Heart right ventricle (tissue), 16 donors: ENCODE data around the gene REPS1. TPM values are rescaled to one million over a fixed set of nuclear protein-coding genes. Genes with fewer than 3 reads are reported as not detected.
A peak's percentile ranks its signal among the peaks of the same experiment; 100 is the strongest.

Experiments
- ATAC-seq, 8 donors: fragments of 200-7000 bp; cut with Tn5 transposase; one replicate each; pipeline ENCODE4 v1.9.1; 2020; ENCODE audit warnings: mild to moderate bottlenecking in 8 of 8, moderate library complexity in 8 of 8, moderate number of reproducible peaks in 1 of 8
- DNase-seq, 2 donors: peaks; one replicate each; pipeline ENCODE4 v3.0.0-alpha.2; 2020
- H3K27ac ChIP-seq, 10 donors: fragments of 200-600 bp; sonication (generic) in 2 of 10; one replicate each; pipeline versions ENCODE4 v1.5.0 to v1.8.0; 2020 to 2022; ENCODE audit warnings: mild to moderate bottlenecking in 3 of 10
- H3K27me3 ChIP-seq, 7 donors: fragments of 200-600 bp; one replicate each; pipeline ENCODE4 v1.8.0; 2021 to 2022; ENCODE audit warnings: mild to moderate bottlenecking in 2 of 7
- H3K36me3 ChIP-seq, 9 donors: fragments of 200-600 bp; sonication (generic) in 1 of 9; one replicate each; pipeline versions ENCODE4 v1.5.0 to v1.8.0; 2020 to 2022; ENCODE audit warnings: mild to moderate bottlenecking in 2 of 9
- H3K4me1 ChIP-seq, 9 donors: fragments of 200-600 bp; sonication (generic) in 1 of 9; one replicate each; pipeline versions ENCODE4 v1.5.0 to v1.8.0; 2020 to 2022; ENCODE audit warnings: mild to moderate bottlenecking in 4 of 9
- H3K4me3 ChIP-seq, 10 donors: fragments of 200-600 bp; sonication (generic) in 2 of 10; one replicate each; pipeline versions ENCODE4 v1.5.0 to v1.8.0; 2020 to 2022; ENCODE audit warnings: mild to moderate bottlenecking in 7 of 10, moderate library complexity in 2 of 10
- H3K9me3 ChIP-seq, 11 donors: fragments of 200-600 bp in 10 of 11; sonication (generic) in 2 of 11; one replicate each; pipeline versions ENCODE4 v1.5.0 to v1.8.0; 2013 to 2022; ENCODE audit warnings: mild to moderate bottlenecking in 2 of 11, control low read depth in 1 of 11, moderate library complexity in 1 of 11
- CTCF ChIP-seq, 9 donors: fragments of 200-600 bp; sonication (generic) in 2 of 9; IDR thresholded peaks; one replicate each; pipeline versions ENCODE4 v1.5.0 to v1.8.0; 2021 to 2022; ENCODE audit warnings: antibody characterized with exemption in 9 of 9, mild to moderate bottlenecking in 5 of 9, moderate library complexity in 1 of 9
- WGBS, 2 donors: extraction: QIAGEN DNeasy Blood & Tissue Kit; methylation state at CpG; one replicate each; pipeline ENCODE4 v1.1.7; 2013; ENCODE audit warnings: inconsistent platforms in 1 of 2; 5-methylcytosine and 5-hydroxymethylcytosine counted together
- intact Hi-C, 10 donors: fragments of 100-400 bp; cut with DNase I; formaldehyde crosslinking; loops; one replicate each; pipeline versions ENCODE4 v1.11.1 to v1.14.2; 2022
- polyA plus RNA-seq, 2 donors: library from polyadenylated mRNA; stranded (reverse); fragments of 200-250 nt; gene quantifications; one replicate each; pipeline ENCODE4 v1.2.3, GENCODE V29; 2013
- total RNA-seq, 10 donors: library from RNA; stranded (reverse); fragmentation: NEBNext Ultra II Directional in 3 of 10; extraction: Animal tissue kit (Norgen Biotek cat#: 25700) in 3 of 10; gene quantifications; one replicate each; pipeline versions ENCODE4 v1.2.1 to v1.2.4, GENCODE V29; 2021 to 2023
- donor health status: Arrhythmogenic right ventricular cardiomyopathy.
- donor health status: ischemic (EF 13 %, LVEDD 7.1; RV severe dilation, severe dysfunction).
- donor health status: healthy with polysubstance abuse.
- donor health status: DM: no; HTN: yes; CAD: no.
- donor health status: DM: no; HTN: no; CAD: no.
- donor health status: ischemic (EF 25% LVEDD 6.9; RV normal size, moderate dysfunction).
- donor health status: ischemic (EF 25% LVEDD 5.7; RV mildly dilated, moderate dysfunction).
- donor health status: healthy.
- donor health status: DM: yes; HTN: yes; CAD: no.
- donor health status: Ischemic cardiomyopathy.
- donor health status: ischemic (EF 35%, LVEDD 5.7; RV mildly dilated, moderate dysfunction).
- donor health status: nonischemic (EF 11% LVEDD 7.7; RV severe dilation, severe dysfunction).
- donor health status: DM: yes; HTN: yes; CAD: no.
- donor health status: PGD.
- donor health status: ischemic (EF 29% LVEDD 5.4; RV normal size, mild dysfunction).
- donor health status: nonischemic (EF 23%, LVEDD 6.1; RV moderate dilation, normal function).

REPS1 gene
- total and polyA plus RNA-seq, 12 donors = 30.2 to 43.9 (median 39.4) TPM

DNA sequence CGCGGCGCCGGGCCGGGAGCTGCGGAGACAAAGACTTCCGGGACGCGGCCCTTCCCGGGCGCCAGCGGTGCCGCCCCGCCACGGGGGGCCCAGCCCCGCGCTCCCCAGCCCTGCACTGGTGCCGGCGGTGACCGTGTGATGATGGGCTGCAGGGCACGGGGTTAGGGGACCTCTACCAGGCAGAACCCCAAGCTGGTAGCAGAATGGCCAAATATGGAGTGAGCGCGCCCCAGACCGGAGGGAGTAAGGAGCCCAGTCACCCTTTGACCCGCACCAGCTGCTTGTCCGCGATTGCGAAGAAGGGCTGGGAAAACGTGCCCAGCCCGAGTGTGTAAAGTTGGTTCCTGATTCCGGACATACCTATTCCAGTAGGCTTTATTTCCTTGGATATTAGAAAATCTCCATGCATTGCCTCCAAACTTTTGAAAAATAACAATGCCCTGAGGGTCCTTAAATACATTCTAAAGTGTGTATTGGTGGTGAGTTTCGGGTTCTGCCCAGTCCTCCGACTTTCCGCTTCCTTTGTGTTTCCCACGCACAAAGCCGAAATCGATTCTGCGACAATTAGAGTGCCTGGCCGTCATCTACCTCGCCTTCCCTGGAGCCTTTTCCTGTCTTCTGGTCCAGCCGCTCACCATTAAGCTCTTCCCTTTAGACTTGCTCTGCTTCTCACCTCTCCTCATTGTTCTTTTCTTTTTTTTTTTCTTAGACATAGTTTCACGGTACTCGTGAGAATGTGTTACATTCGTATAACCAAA lies 41.6 kb upstream of the REPS1 start:
- intact Hi-C loops = loop anchor here in 3 of 10 donors (5.0 to 10.0 kb wide), 3 partner anchors 42 to 335 kb away; partner anchors contain the start of gene REPS1 (in 1 of the 3)
- no peak for TF ChIP-seq CTCF (IDR thresholded peaks at IDR 0.05)
- 6 to 7% methylated on average over 40 to 44 of the region's 44 CpGs for WGBS, 2 donors
- Histone ChIP-seq H3K36me3 (peaks cover 0 to 8% (median 0%) of the 10 kb centered on the region in 9 donors), H3K27me3 (no peaks in the 10 kb centered on the region), H3K4me3 (peak overlapping the region; percentile 85 to 97 (median 95)), H3K27ac (peak overlapping the region; percentile 38 to 96 (median 89)), H3K9me3 (no peaks in the 10 kb centered on the region), H3K4me1 (peaks cover 0 to 49% (median 18%) of the 10 kb centered on the region in 9 donors)
- ATAC-seq = peak; percentile 35 to 81 (median 70)
- peak; percentile 64 to 69 for DNase-seq

DNA sequence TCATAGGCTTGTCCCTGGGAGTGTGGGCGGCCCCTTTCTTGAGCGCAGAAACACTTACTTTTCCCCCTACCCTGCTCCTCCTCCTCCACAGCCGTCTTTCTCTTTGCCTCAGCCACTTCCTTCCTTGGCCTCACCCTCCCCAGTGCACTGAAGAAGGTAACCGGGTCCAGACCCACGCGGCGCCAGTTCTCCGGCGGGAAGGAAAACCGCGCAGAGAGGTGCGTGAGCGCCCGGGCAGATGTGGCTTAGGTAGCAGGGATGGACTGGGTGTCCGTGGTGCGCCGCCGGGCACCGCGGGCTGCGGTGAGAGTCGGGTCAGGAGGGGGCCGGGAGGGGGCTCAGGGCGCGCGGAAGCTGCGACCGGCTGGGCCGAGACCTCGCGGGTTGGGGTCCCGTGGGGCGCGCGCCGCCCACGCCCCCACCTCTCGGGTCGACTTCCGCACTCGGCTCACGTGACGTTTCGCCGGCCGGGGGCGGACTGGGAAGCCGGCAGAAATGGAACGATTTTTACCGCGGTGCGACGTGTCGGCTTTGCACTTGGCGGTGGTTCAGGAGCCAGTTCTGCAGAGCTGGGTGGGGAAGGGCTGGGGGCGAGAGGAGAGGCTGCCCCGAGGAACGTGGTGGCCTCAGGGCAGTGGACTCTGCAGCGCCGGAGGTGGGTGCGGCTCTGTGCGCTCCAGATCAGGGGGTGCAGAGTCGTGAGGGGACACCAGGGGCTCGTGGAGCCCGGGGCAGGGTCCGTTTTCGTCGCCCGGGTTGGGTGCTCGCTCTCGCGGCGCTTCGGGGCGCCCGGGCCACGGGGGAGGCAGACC lies 40.8 kb upstream of the REPS1 start, which contains the start of gene ABRACL:
ABRACL (plus strand) TSS at position 88 of the 812 bp plus-strand sequence. CDS start 5,416 bp downstream, outside the sequence.
- 0 to 1% methylated on average over 61 to 77 of the region's 77 CpGs for WGBS, 2 donors
- intact Hi-C loops = loop anchor here in 2 of 10 donors (5.0 to 10.0 kb wide), 2 partner anchors 42 to 86 kb away; partner anchors contain the start of gene REPS1 (in 1 of the 2)
- no peak for TF ChIP-seq CTCF (IDR thresholded peaks at IDR 0.05)

GRCh38 chr6:139028215-139028657 lies 40.2 kb upstream of the REPS1 start:
- intact Hi-C loops = loop anchor here in 2 of 10 donors (5.0 to 10.0 kb wide), 2 partner anchors 41 to 87 kb away; partner anchors contain the start of gene REPS1 (in 1 of the 2)
- no peaks in the 10 kb centered on the region for H3K36me3 ChIP-seq
- no peaks in the 10 kb centered on the region for H3K27me3 ChIP-seq
- 2% methylated on average over 14 of the region's 14 CpGs for WGBS, 2 donors
- no peak for TF ChIP-seq CTCF (IDR thresholded peaks at IDR 0.05)
- H3K9me3 ChIP-seq = no peaks in the 10 kb centered on the region
- peak overlapping the region; percentile 85 to 97 (median 95) for H3K4me3 ChIP-seq
- DNase-seq (no peak), ATAC-seq (no peak)
- H3K4me1 ChIP-seq = peaks cover 0 to 49% (median 18%) of the 10 kb centered on the region in 9 donors
- H3K27ac ChIP-seq = peak overlapping the region; percentile 38 to 96 (median 89)

More for the DNA sequence above, 40.8 kb upstream of the REPS1 start, which contains the start of gene ABRACL:
- H3K4me3 ChIP-seq = peak within 1 kb of the TSS; percentile 85 to 97 (median 95)
- peaks cover 0 to 49% (median 18%) of the 10 kb centered on the region in 9 donors for H3K4me1 ChIP-seq
- peak within 1 kb of the TSS; percentile 38 to 96 (median 89) for H3K27ac ChIP-seq
- H3K27me3 ChIP-seq = no peaks in the 10 kb centered on the region
- ATAC-seq = peak; percentile 71 to 84 (median 78)
- H3K9me3 ChIP-seq = no peaks in the 10 kb centered on the region
- peak; percentile 61 to 64 for DNase-seq
- H3K36me3 ChIP-seq = peaks cover 0 to under 1% (median 0%) of the 10 kb centered on the region in 9 donors
